ENCODE data around the gene PROKR1.

GRCh38 chr2:68669651-68670050, 26.3 kb downstream of the PROKR1 start:
- no peak for TF ChIP-seq ELF1 (IDR thresholded peaks at IDR 0.05; ENCODE audit: borderline replicate concordance, low read depth)
- TF ChIP-seq CTCF (IDR thresholded peaks at IDR 0.05 in 2 of 3, conservative IDR thresholded peaks at IDR 0.05 in 1 of 3; ENCODE audit: borderline replicate concordance in 1 of 3, insufficient read depth in 1 of 3, low read depth in 2 of 3, low read length in 2 of 3) = no peak
- TF ChIP-seq ZBTB33 (IDR thresholded peaks at IDR 0.05; ENCODE audit: extremely low read depth, insufficient replicate concordance, low read length) = no peak
- TF ChIP-seq POLR2A (IDR thresholded peaks at IDR 0.05; ENCODE audit: borderline replicate concordance, extremely low read depth, insufficient read depth, insufficient read length) = no peak

Measured in HCT116 (cell line).